Neural crest cell (in vitro differentiated cells): ENCODE data around the gene RUSC2. TPM values are rescaled to one million over a fixed set of nuclear protein-coding genes. Genes with fewer than 3 reads are reported as not detected.
"Not testable (repeated sequence)": the region's sequence is repeated elsewhere in the genome, so short reads cannot be mapped to it uniquely, and the experiment has no call there.

Experiments used
- DNase-seq: peaks from one replicate; pipeline ENCODE4 v3.0.0; 2021; ENCODE audit warnings: low read depth, mixed read lengths, low spot score
- H3K27ac Mint-ChIP-seq: one replicate; pipeline ENCODE4 v1.8.0; 2021; ENCODE audit warnings: mild to moderate bottlenecking, mixed read lengths; ENCODE audit not compliant: unreplicated experiment
- H3K27me3 Mint-ChIP-seq: 2 replicates; pipeline ENCODE4 v1.8.0; 2021; ENCODE audit warnings: low read depth, mild to moderate bottlenecking, mixed read lengths
- H3K36me3 Mint-ChIP-seq: 2 replicates; pipeline ENCODE4 v1.8.0; 2021; ENCODE audit warnings: low read depth, mild to moderate bottlenecking, mixed read lengths
- H3K4me1 Mint-ChIP-seq: 2 replicates; pipeline ENCODE4 v1.8.0; 2021; ENCODE audit warnings: mixed read lengths
- H3K4me3 Mint-ChIP-seq: one replicate; pipeline ENCODE4 v1.8.0; 2021; ENCODE audit warnings: mild to moderate bottlenecking, mixed read lengths
- H3K9me3 Mint-ChIP-seq: 2 replicates; pipeline ENCODE4 v1.8.0; 2021; ENCODE audit warnings: mixed read lengths
- CTCF ChIP-seq: fragments of 200-600 bp; sonication (generic); conservative IDR thresholded peaks from 2 replicates; pipeline ENCODE4 v1.5.0; 2021; ENCODE audit warnings: antibody characterized with exemption, mild to moderate bottlenecking
- total RNA-seq: library from RNA; stranded (reverse); gene quantifications from 2 replicates; pipeline ENCODE4 v1.2.1, GENCODE V29; 2021

The RUSC2 gene
- total RNA-seq, 1 donor from 2014 or later = 20.1 TPM

- no peaks in the 10 kb centered on the region for H3K9me3 Mint-ChIP-seq
- H3K27me3 Mint-ChIP-seq = no peaks in the 10 kb centered on the region
- TF ChIP-seq CTCF = no peak
- peaks cover 26% of the 10 kb centered on the region for H3K4me1 Mint-ChIP-seq
- no peak overlapping the region for H3K4me3 Mint-ChIP-seq
- no peaks in the 10 kb centered on the region for H3K36me3 Mint-ChIP-seq
- DNase-seq = no peak
- no peak overlapping the region for H3K27ac Mint-ChIP-seq
These were observed 32.8 kb downstream of the RUSC2 start for GRCh38 chr9:35522700-35523099.

GRCh38 chr9:35523556-35523955 lies 33.6 kb downstream of the RUSC2 start:
- H3K9me3 Mint-ChIP-seq, H3K27me3 Mint-ChIP-seq, H3K36me3 Mint-ChIP-seq, H3K4me3 Mint-ChIP-seq, DNase-seq, H3K27ac Mint-ChIP-seq: not testable (repeated sequence)
- H3K4me1 Mint-ChIP-seq = peaks cover 18% of the 10 kb centered on the region

GRCh38 chr9:35526087-35526801 lies 36.3 kb downstream of the RUSC2 start:
- Mint-ChIP-seq H3K27ac (no peak overlapping the region), H3K9me3 (no peaks in the 10 kb centered on the region), H3K4me1 (no peaks in the 10 kb centered on the region), H3K36me3 (no peaks in the 10 kb centered on the region), H3K4me3 (no peak overlapping the region), H3K27me3 (no peaks in the 10 kb centered on the region)
- no peak for DNase-seq
- no peak for TF ChIP-seq CTCF

- Mint-ChIP-seq H3K36me3 (no peaks in the 10 kb centered on the region), H3K9me3 (no peaks in the 10 kb centered on the region), H3K4me1 (no peaks in the 10 kb centered on the region), H3K4me3 (no peak overlapping the region), H3K27ac (no peak overlapping the region), H3K27me3 (no peaks in the 10 kb centered on the region)
- no peak for DNase-seq
- no peak for TF ChIP-seq CTCF
These were observed 39.4 kb downstream of the RUSC2 start for GRCh38 chr9:35529161-35529823.

- Mint-ChIP-seq H3K27me3 (no peaks in the 10 kb centered on the region), H3K36me3 (no peaks in the 10 kb centered on the region), H3K27ac (no peak overlapping the region), H3K9me3 (no peaks in the 10 kb centered on the region), H3K4me1 (peaks cover 16% of the 10 kb centered on the region), H3K4me3 (no peak overlapping the region)
- no peak for TF ChIP-seq CTCF
- no peak for DNase-seq
These were observed 43.5 kb downstream of the RUSC2 start for GRCh38 chr9:35533398-35533797.

- H3K4me1 Mint-ChIP-seq = peaks cover 30% of the 10 kb centered on the region
- not testable (repeated sequence) for H3K27ac Mint-ChIP-seq, H3K4me3 Mint-ChIP-seq, H3K27me3 Mint-ChIP-seq, H3K36me3 Mint-ChIP-seq, DNase-seq, H3K9me3 Mint-ChIP-seq
These were observed 45.0 kb downstream of the RUSC2 start for GRCh38 chr9:35534921-35535320.
